ENCODE results near the gene LAMA3. TPM values are rescaled to one million over a fixed set of nuclear protein-coding genes. Genes with fewer than 3 reads are reported as not detected.

The LAMA3 gene
- total RNA-seq, 4 donors from 2014 or later: 46.3 to 80.6 (median 67.1) TPM

GRCh38 chr18:23932385-23933067, 243.3 kb downstream of the LAMA3 start:
- Histone ChIP-seq H3K9me3 (no peaks in the 10 kb centered on the region), H3K4me3 (no peak overlapping the region), H3K36me3 (peaks cover 0 to 38% (median 3%) of the 10 kb centered on the region in 3 donors), H3K4me1 (no peaks in the 10 kb centered on the region), H3K27ac (no peak overlapping the region), H3K27me3 (no peaks in the 10 kb centered on the region)
- no peak for DNase-seq (ENCODE audit: low spot score in 2 of 2)
- TF ChIP-seq EP300 (IDR thresholded peaks at IDR 0.05) (no peak), CTCF (IDR thresholded peaks at IDR 0.05) (no peak), POLR2A (IDR thresholded peaks at IDR 0.05) (no peak)
- WGBS, 2 donors: 78 to 79% methylated on average over 8 of the region's 8 CpGs

GRCh38 chr18:23933407-23933806, 244.2 kb downstream of the LAMA3 start:
- Histone ChIP-seq H3K27me3 (no peaks in the 10 kb centered on the region), H3K4me1 (no peaks in the 10 kb centered on the region), H3K9me3 (no peaks in the 10 kb centered on the region), H3K4me3 (no peak overlapping the region), H3K36me3 (peaks cover 0 to 30% (median 3%) of the 10 kb centered on the region in 3 donors), H3K27ac (no peak overlapping the region)
- DNase-seq (ENCODE audit: low spot score in 2 of 2): no peak
- 92% methylated on average over 1 of the region's 1 CpG for WGBS, 2 donors
- no peak for TF ChIP-seq CTCF (IDR thresholded peaks at IDR 0.05)
- no peak for TF ChIP-seq POLR2A (IDR thresholded peaks at IDR 0.05)
- TF ChIP-seq EP300 (IDR thresholded peaks at IDR 0.05): no peak

- Histone ChIP-seq H3K9me3 (no peaks in the 10 kb centered on the region), H3K27me3 (no peaks in the 10 kb centered on the region), H3K4me1 (no peaks in the 10 kb centered on the region), H3K36me3 (peaks cover 0 to 34% (median 3%) of the 10 kb centered on the region in 3 donors), H3K4me3 (no peak overlapping the region), H3K27ac (no peak overlapping the region)
- no peak for DNase-seq (ENCODE audit: low spot score in 2 of 2)
- 79 to 85% methylated on average over 3 of the region's 3 CpGs for WGBS, 2 donors
- TF ChIP-seq CTCF (IDR thresholded peaks at IDR 0.05) (no peak), EP300 (IDR thresholded peaks at IDR 0.05) (no peak), POLR2A (IDR thresholded peaks at IDR 0.05) (no peak)
Observed at GRCh38 chr18:23934252-23934651, 245.0 kb downstream of the LAMA3 start.

GRCh38 chr18:23934863-23935262, 245.6 kb downstream of the LAMA3 start:
- Histone ChIP-seq H3K27me3 (no peaks in the 10 kb centered on the region), H3K9me3 (no peaks in the 10 kb centered on the region), H3K4me3 (no peak overlapping the region), H3K4me1 (no peaks in the 10 kb centered on the region), H3K27ac (no peak overlapping the region), H3K36me3 (peaks cover 0 to 34% (median 3%) of the 10 kb centered on the region in 3 donors)
- no peak for DNase-seq (ENCODE audit: low spot score in 2 of 2)
- TF ChIP-seq POLR2A (IDR thresholded peaks at IDR 0.05) (no peak), EP300 (IDR thresholded peaks at IDR 0.05) (no peak), CTCF (IDR thresholded peaks at IDR 0.05) (no peak)

GRCh38 chr18:23935804-23936203, 246.6 kb downstream of the LAMA3 start:
- no peak for DNase-seq (ENCODE audit: low spot score in 2 of 2)
- H3K27me3 ChIP-seq: no peaks in the 10 kb centered on the region
- H3K27ac ChIP-seq: no peak overlapping the region
- TF ChIP-seq CTCF (IDR thresholded peaks at IDR 0.05) (no peak), EP300 (IDR thresholded peaks at IDR 0.05) (no peak), POLR2A (IDR thresholded peaks at IDR 0.05) (no peak)
- no peaks in the 10 kb centered on the region for H3K4me1 ChIP-seq
- no peak overlapping the region for H3K4me3 ChIP-seq
- peaks cover 0 to 42% (median 3%) of the 10 kb centered on the region in 3 donors for H3K36me3 ChIP-seq
- H3K9me3 ChIP-seq: no peaks in the 10 kb centered on the region
- WGBS, 2 donors: 72 to 90% methylated on average over 2 of the region's 2 CpGs

Measured in tibial nerve (tissue), 4 donors.